HPDE6-E6E7 (cell line): ENCODE measurements around the gene FILIP1L.

Source experiments
- DNase-seq: peaks from one replicate; pipeline ENCODE4 v3.0.0; 2011; ENCODE audit warnings: missing footprints; ENCODE audit errors: extremely low spot score

The FILIP1L gene

DNA sequence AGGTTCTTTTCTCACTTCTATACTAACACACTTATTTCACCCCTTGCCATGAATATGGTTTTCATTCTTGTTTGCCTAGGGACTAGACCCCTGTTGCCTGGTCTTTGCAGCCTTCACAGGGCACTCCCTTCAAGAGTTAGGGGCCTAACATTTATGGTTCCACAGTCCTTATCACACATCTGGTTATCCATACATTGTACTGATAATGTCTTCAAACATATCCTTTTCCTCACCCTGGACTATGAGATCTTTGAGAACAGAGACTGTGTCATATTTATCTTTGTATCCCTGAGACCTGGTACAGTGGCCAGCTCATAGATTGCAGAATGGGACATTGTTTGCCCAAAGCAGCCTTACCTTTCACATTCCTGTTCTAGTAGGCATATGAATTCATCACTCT lies 190.4 kb downstream of the FILIP1L start:
- no peak for DNase-seq

DNA sequence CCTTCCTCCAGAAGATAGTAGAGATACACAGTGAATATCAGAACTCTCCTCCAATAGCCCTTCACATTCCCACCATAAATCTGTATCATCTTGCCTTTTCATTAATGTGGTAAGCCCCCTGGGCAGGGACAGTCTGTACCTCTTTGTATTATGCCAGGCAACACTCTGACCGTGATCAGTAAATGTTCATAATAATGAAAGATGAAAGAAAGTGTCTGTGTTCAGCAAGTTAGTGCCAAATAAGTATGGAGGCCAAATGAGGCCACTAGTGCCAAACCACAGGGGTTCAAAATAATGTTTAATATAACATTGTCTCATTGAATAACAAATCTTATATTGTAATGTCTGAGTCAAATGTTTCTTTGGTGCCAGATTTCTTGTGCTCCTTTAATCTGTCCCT lies 192.3 kb downstream of the FILIP1L start:
- DNase-seq = no peak

DNA sequence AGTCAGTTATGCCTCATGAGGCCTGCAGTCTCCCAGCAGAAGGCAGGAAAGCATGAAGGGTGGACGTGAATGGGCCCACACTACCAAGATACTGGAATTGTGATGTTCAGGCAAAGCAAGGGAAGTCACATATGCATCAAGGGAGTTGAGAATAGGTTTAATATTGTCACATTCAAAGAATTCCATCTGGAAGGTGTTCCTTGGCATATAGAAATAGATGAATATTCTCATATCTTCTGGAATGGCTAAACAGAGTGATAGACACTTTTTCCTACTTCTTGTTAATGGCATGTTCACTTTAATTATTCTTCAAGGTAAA lies 193.0 kb downstream of the FILIP1L start:
- DNase-seq = no peak

DNA sequence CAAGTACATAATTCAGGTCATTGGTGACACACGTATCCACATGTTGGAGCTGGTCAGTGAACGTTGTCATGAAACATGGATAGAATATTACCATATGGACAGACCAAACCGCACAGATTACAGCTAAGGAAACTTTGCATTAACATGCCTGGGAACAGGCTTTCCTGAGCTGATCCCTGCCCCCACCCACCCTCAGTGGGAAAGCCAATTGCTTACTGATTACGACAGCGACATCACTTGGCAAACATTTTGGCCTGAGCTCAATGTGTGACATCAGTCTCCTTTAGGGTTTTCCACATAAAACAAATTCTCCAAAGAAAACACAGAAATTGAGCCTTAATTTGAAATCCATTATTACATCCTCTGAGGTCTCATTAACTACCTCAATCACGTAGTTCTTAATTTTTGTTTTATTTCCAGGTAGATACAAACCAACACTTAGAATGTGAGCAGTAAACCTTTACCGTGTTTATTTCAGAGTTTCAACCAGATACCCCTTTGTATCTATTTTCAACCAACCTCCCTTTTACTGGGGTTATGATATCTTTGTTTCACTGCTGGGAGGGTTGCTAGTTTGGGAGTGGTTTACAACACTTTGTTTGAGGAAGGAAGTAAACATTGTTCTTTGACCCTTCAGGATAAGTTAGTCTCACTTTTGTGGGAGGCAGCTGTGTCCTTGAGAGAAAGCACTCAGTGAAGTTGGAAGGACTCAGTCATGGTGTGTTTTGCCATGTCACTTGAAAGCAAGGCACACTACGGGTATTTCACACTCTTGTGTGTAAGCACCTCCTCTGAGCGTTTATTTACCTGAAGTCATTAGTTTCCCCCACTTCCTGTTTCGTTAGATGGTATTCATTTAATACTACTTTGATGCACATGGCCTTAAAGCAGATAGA lies 193.6 kb downstream of the FILIP1L start:
- DNase-seq = no peak

DNA sequence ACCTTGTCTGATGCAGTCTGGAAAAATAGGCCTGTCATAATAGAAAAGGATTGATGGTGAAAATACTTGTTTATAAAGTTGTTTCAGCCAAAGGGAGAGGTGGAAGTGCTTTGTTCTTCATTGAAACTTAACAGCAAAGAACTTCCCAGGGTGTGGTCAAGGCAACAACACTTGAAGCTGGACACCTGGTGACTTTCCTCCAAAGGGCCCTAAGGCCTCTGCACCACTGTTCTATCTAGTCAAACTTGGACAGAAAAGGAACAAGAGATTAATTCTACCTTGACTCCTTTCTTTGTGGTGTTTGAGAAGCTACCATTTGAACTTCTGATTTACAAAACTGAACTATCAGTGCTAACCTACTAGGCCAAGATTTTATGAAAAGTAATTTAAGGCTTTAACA lies 194.6 kb downstream of the FILIP1L start:
- no peak for DNase-seq

DNA sequence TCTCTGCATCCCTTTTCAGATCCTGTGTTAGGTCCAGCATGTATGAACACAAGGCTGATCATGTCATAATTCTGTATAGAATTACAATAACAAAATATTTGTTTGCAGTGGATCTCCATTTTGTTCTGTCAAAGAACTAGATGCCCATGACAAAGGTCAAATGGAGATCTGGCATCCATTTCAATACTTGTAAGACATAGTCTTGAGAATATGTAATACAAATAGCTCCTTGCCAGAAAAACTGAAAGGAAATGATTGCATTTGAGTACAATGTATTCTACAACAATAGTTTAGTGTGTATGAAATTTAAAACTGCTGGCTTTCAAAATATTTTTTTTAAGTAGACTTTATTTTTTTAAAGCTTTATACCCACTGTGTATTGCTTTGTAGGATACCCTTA lies 195.6 kb downstream of the FILIP1L start:
- DNase-seq = no peak

DNA sequence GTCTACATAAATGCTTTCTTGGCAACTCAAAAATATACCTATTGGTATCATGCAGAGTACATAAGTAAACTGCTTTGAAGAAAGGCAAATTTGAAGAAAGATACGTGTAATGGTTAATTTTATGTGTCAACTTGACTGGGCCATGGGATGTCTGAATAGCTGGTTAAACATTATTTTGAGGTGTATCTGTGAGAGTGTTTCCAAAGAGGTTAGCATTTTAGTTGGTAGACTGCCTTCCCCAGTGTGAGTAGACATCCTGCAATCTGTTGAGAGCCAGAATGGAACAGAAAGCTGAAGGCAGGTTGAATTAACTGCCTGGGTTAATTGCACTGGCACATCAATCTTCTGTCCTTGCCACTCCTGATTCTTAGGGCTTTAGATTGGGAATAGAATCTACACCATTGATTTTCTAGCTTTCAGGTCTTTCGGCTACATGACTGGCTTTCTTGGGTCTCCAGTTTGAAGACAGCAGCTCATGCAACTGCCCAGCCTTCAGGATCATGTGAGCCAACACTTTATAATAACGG lies 198.3 kb downstream of the FILIP1L start:
- no peak for DNase-seq

DNA sequence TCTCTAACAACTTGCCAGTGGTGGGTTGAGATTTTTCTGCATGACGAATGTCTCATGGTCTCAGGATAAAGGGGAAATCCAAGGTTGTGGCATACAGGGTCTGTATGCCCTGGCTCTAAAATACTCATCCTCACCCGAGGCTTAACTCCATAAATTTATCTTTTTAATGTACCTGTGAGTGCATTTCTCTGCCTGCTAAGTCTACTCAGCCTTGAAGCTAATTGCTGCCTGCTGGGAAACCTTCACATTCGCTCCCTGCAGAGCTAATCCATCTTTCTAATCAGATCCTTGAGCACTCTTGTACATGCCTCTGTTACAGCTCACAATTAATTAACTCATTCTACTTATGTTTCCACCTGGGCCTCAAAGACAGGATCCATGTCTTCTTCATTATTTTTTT lies 202.9 kb downstream of the FILIP1L start:
- DNase-seq = no peak

DNA sequence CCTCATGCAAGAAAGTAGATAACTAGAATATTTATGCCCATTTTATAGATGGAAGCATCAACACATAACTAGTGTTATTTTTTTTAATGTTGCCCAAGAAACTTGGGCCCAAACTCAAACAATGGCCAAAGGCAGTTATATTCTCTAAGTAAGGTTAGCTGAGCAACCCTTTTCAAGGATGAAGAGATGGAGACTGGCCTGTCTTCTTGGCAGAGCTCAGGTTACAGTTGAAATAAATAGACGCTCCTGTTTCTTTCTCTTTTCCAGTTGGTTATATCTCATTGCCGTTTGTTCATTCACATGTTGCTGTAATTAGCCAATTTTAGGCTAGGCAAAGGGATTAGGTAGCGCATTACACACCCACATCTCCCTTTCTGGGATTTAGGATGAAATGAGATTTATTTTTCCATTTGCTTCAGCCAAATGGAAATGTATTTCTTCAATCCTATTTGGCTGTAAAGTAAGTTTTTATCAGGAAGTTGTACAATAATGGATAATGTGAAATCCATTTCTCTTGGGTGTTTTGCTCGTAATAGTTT lies 203.5 kb downstream of the FILIP1L start:
- no peak for DNase-seq

DNA sequence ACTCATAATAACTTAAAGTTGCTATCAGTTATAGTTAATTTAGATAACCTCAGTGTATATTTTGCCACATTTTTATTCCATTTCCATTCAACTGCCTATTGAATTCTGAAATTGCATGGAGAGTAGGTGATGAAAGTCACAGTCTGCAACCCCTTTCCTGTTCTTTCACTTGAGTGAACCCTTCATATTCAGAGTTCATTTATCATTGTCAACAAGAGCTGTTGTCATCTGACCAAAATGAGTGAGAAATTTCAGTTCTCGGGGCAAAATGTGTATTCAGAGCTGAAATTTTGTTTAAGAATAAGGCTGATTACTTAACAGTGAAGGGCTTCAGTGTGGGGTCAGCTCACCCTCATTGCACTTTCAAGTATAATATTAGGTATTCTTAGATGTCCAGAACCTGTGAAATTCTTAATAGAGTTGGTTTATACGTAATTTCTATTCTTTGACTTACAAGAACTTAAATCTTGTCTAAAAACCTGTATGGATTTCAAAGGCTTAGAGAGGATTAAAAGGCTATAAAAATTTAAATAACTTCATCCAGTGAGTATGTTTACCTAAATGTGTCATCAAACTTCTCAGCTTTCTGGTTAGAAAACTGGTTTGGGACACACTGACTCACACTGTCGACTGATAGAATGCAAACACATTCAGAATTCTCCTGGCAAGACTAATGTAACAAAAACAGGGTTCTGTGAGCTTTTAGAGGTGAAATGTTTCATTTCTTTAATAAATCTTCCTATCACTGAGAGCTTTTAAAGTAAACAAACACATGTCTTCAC lies 204.4 kb downstream of the FILIP1L start:
- DNase-seq = no peak

DNA sequence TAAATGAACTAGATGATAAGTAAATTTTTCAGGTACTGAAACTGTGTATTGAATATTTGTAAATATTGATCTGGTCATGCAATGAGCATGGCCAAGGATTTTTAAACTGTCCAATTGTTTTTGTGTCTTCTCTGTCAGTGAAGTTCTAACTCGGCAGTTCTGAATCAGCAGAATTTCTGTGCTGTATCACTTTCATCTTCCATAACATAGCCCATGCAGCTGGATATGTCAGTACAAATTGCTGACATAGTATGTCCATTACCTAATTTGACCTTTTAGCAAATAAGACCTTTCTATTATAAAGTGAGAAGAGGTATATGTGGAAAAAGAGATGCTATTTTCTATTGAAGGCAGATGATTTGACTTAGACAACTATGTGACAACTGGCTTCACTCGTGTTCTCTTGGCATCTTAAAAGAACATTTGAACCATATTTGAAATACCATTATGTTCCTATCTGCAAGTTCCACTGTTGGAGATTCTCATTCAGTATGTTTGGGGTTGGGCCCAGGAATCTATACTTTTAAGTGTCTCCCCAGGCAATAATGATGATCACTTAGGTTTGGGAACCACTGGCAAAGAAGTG lies 206.2 kb downstream of the FILIP1L start:
- DNase-seq = no peak

DNA sequence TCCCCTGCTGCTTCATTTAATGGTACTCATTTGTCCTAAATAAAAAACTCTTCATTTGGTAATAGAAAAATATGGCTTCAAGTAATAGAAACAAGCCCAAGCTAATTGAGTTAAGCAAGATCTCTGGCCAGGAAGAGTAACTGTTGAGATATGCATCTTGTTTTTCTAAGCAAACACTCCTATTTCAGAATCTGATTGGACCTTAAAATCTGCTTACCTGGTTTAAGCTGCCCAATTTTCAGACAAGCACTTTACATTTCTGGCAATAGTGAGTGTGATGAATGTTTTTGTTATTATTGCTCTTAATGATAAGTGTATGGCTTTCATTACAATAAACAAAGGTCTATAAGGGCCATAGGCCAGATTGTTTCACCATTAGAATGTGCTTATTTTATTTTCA lies 210.4 kb downstream of the FILIP1L start:
- DNase-seq = no peak

DNA sequence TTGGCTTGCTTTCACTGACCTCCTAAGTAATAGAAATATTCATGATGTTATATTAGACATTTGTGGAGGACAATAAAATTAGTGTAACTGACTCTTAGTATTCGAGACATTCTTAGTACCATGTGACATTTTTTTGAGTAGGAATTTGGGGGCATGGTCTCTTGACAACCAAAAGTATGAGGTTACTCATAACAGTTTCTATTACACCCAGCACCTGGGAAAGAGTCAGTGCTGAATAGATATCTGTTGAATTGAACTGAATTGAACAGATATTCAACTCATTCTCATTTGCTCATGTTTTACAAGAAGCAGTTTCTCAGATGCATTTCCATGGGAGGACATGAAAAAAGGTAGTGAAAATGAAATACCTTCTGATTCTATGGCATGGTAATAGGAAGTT lies 212.2 kb downstream of the FILIP1L start:
- DNase-seq = no peak

DNA sequence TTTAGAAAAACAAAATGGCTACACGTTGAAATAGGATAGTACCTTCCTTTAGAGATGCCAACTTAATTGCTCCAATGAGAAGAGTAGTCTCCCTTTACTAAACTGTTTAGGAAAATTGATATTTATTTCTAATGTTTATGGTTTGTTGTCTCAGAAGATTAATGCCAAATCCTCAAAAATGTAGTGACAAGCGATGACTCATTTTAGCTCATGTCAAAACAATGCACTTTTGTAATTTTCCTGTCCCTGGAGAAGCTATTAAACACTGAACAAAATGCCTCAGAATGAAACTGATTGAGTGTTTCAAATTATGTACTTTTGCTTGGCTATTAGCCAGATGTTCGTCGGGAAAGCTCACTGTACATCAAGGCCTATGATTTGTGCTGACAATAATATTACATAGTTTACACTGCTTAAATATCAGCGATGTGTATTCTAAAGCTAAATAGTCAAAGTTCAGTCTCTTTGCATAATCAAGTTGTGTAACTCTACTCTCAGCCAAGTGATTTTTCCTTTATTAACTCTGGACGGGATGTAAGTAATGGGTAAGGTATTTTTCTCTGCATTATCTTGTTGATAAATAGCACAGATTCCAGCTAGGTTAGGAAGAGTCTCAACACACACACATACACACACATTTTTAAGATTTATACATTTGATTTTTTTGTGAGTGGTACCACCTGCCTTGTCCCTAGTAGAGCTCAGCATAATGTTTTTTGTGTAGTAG lies 212.9 kb downstream of the FILIP1L start:
- DNase-seq = peak; percentile 33

DNA sequence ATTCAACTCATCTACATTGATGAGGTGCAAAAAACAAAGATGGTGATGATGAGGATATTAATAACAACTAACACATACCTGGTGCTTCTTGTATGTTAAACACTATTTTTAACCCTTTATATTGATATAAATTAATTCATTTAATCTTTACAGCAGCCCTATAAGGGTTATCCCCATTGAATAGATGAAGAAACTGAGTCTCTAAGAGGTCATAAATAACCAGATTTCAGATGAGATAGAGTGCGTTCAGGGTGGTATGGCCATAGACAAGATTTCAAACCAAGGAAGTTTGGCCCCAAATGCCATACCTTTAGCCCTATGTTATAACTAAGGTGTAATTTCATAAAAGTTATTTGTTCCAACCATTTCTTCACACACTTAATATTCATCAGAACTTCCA lies 214.1 kb downstream of the FILIP1L start:
- no peak for DNase-seq

DNA sequence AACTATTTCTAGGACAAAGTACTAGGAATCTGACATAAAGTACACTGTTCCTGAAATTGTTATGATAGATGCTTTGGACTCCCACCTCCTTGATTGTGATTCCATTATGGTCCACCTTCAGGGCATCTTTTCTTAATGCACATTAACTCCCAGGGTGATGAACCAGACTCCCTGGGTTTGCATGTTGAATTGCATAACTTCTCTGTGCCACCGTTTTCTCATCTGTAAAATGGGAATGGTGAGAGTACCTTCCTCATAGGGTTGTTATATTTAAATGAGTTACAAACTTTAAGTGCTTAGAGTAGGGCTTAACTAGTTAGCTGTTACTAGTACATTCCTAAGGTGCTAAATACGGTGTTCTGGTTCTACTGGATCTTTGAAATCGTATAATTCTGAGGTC lies 214.7 kb downstream of the FILIP1L start:
- DNase-seq = no peak

DNA sequence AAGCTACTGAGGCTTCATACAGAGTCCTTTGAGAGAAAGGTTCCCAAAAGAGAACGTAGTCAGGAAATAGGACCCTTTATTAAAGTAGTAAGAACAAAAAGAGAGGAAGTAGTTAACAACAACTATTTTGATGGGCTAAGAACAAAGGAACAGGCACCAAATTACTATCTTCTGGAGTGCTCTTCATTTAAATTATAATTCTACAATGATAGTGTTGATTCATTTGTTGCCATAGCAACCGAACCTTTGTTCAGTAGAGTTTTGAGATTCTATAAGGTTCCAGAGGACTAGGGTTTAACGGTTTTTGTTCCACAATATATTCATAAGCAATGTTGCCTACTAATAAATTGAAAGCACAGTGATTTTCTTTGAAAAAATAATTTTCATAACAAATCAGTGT lies 217.8 kb downstream of the FILIP1L start:
- no peak for DNase-seq

DNA sequence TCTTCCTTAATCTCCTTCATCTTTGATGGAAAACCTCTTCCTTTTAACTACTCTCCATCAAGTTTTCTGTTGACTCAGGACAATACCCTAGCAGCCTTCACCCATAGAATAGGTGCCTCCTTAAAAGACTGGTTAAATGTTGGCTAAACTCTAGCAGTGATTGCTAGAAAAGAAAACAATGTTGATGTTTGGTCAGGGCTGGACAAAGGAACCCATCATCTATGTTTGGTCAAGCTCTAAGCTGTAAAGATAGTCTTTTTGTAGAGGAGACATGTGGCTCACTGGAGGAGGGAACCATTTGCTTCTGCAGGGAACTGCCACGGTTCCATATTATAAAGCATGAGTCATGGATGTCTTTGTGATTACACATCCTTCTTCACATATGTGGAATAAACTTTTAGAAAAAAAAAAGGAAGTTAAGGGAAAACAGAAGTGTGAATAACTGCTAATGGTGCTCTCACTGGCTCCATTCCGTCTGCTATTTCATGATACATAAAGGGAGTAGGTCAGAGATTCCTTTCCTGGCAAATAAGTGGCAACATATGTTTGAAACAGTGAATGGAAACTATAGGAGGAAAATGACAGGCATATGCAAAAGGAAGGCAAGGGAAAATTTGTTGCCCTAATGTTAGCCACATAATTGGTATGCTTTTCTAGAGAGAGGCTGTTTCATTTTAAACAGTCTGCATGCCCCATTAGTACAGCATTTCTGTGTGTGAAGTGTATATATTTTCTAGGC lies 218.4 kb downstream of the FILIP1L start:
- peak; percentile 37 for DNase-seq

DNA sequence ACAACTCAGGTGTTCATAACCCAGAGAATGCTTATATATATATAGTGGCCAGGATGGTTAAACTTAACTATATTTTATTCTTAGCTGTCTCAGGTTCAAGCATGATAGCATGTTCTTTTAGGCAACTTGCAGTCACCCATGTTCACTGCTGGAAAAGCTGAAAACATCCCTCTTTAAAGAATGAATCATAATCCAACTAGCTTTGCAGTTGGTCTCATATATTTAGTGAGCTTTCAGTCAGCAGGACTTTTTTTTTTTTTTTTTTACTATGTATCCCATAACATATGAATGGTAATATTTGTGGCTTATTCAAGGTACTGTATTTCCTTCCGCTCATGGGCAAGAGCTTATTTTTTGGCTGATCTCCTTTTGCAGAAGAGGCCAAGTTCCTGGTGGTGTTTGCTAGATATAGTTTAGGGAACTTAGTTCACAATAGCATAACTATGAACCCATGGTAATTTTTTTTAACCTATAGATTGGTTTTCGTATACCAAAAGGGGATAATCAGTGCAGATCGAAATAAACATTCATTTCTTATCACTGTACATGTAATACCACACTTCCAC lies 219.1 kb downstream of the FILIP1L start:
- no peak for DNase-seq

DNA sequence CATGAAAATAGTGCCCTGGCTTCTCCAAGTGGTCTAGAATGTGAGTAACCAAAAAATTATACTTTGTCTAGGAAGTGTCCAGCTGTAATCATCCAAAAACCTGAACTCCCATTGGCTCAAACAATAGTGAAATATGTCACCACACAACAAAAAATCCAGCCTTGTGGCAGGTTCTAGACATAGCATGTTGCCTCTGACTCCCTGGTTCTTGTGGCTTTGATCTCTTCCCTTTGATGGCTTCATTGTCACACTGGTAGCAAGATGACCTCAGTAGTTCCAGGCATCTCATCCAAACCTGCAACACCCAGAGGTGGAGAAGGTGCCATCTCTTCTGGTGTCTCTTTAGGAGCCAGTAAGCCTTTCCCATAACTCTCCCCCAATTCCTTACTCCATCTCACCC lies 222.0 kb downstream of the FILIP1L start:
- DNase-seq = no peak
